ENCODE results near the gene CTNND2. TPM values are rescaled to one million over a fixed set of nuclear protein-coding genes. Genes with fewer than 3 reads are reported as not detected.

Gene CTNND2
- total RNA-seq, 2 donors from 2014 or later: not detected

DNA sequence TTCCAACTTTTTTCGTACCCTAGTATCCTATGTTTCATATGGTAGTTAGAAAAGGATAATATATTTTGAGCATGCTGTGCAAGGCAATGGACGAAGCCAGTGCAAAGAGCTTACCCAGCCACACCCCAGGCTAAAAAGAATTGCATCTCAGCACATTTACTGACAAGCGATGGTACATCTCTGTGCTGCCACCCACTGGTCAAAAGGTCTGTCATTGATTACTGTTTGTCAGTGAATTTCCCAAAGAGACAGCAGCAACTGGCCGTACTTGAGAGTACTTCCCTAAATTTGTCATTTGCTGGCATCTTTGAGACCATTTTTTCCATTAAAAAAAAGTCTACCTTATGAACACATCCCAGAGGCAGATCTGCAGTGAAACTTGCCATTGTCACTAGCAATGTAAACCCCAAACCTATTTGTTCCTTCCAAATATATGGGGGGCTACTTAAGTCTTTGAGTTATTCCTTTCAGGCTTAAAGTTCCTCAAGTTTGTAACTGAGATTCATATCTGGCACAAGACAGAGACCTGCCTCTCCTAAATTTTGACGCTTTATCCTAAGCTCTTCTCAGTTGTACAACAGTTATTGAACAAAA is 184.3 kb downstream of the CTNND2 start:
- TF ChIP-seq CTCF (IDR thresholded peaks at IDR 0.05): no peak
- no peak for ATAC-seq (ENCODE audit: insufficient number of reproducible peaks, low FRiP score, low read depth)

DNA sequence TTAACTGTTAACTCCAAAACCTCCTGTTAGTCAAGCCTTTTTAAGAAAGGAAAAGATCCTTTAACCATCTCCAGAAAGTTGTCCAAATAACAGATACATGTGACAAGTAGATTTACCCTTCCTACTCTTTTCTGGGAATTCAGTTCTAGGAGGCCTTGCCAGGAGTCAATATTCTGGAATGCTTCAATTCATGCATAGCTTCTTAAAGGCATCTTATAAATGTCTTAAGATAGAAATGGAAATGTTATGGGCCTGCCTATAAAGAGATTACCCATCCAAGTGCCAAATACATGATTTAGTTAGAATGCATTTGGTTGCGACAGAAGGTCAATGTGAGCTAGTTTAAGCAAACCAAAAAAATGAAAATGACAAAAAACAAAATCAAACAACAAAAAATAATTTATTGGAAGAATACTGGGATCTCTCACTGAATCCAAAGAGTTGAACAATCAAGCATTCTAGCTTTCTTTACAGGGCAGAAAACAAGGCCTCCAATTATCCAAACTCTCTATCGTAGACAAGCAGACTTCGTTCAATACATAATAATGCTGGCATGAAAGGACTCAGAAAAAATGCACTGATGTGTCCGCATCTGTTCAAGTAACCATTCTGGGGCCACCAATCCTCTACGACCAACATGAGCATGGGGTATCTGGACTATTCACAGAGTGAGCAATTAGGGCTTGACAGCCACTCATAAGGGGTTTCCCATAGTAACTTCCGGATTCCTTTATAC is 188.6 kb downstream of the CTNND2 start:
- Histone ChIP-seq H3K27ac (no peak overlapping the region), H3K36me3 (no peaks in the 10 kb centered on the region), H3K27me3 (replicated peaks; ENCODE audit: insufficient read depth) (no peaks in the 10 kb centered on the region), H3K4me3 (no peak overlapping the region), H3K4me1 (ENCODE audit: control insufficient read depth in 1 of 2, low read depth in 2 of 2) (no peaks in the 10 kb centered on the region), H3K9me3 (no peaks in the 10 kb centered on the region)
- DNase-seq (ENCODE audit: low spot score) (no peak), ATAC-seq (ENCODE audit: insufficient number of reproducible peaks, low FRiP score, low read depth) (no peak)
- no peak for TF ChIP-seq CTCF (IDR thresholded peaks at IDR 0.05)

More for the DNA sequence above, 184.3 kb downstream of the CTNND2 start:
- DNase-seq (ENCODE audit: low spot score): no peak
- Histone ChIP-seq H3K4me3 (no peak overlapping the region), H3K27me3 (replicated peaks; ENCODE audit: insufficient read depth) (no peaks in the 10 kb centered on the region), H3K4me1 (ENCODE audit: control insufficient read depth in 1 of 2, low read depth in 2 of 2) (no peaks in the 10 kb centered on the region), H3K9me3 (no peaks in the 10 kb centered on the region), H3K36me3 (no peaks in the 10 kb centered on the region), H3K27ac (no peak overlapping the region)

GRCh38 chr5:11711932-11712331 is 192.3 kb downstream of the CTNND2 start:
- Histone ChIP-seq H3K4me1 (ENCODE audit: control insufficient read depth in 1 of 2, low read depth in 2 of 2) (no peaks in the 10 kb centered on the region), H3K36me3 (no peaks in the 10 kb centered on the region), H3K27ac (no peak overlapping the region), H3K9me3 (no peaks in the 10 kb centered on the region), H3K4me3 (no peak overlapping the region), H3K27me3 (replicated peaks; ENCODE audit: insufficient read depth) (no peaks in the 10 kb centered on the region)
- ATAC-seq (ENCODE audit: insufficient number of reproducible peaks, low FRiP score, low read depth) (no peak), DNase-seq (ENCODE audit: low spot score) (no peak)
- no peak for TF ChIP-seq CTCF (IDR thresholded peaks at IDR 0.05)

DNA sequence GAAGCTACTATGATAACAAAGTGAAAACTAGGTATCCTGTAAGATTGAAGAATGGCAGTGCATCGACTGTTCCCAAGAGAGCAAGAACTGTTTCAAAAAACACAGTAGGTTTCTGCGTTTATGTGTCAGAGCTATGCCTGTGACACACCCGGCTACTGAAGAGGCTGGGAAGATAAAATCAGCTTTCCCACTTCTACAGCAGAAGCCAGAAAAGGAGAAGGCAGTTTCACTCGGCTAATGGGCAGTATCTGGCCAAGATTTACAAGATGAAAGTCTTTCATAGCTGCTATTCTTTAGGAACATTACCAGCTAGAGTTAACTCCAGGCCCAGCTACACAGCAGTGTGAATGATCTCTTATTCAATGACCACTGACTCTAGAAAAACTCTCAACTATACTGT is 195.2 kb downstream of the CTNND2 start:
- Histone ChIP-seq H3K9me3 (no peaks in the 10 kb centered on the region), H3K4me3 (no peak overlapping the region), H3K27ac (no peak overlapping the region), H3K27me3 (replicated peaks; ENCODE audit: insufficient read depth) (no peaks in the 10 kb centered on the region), H3K36me3 (no peaks in the 10 kb centered on the region), H3K4me1 (ENCODE audit: control insufficient read depth in 1 of 2, low read depth in 2 of 2) (no peaks in the 10 kb centered on the region)
- no peak for TF ChIP-seq CTCF (IDR thresholded peaks at IDR 0.05)
- DNase-seq (ENCODE audit: low spot score) (no peak), ATAC-seq (ENCODE audit: insufficient number of reproducible peaks, low FRiP score, low read depth) (no peak)

- no peaks in the 10 kb centered on the region for H3K9me3 ChIP-seq
- H3K27ac ChIP-seq: no peak overlapping the region
- H3K27me3 ChIP-seq (replicated peaks; ENCODE audit: insufficient read depth): no peaks in the 10 kb centered on the region
- H3K4me3 ChIP-seq: no peak overlapping the region
- no peak for TF ChIP-seq CTCF (IDR thresholded peaks at IDR 0.05)
- no peak for DNase-seq (ENCODE audit: low spot score)
- H3K4me1 ChIP-seq (ENCODE audit: control insufficient read depth in 1 of 2, low read depth in 2 of 2): no peaks in the 10 kb centered on the region
- ATAC-seq (ENCODE audit: insufficient number of reproducible peaks, low FRiP score, low read depth): no peak
- no peaks in the 10 kb centered on the region for H3K36me3 ChIP-seq
Measured at GRCh38 chr5:11704916-11705315, 199.3 kb downstream of the CTNND2 start.

All from thoracic aorta (tissue), 2 donors.